Osteoblast (primary cell): ENCODE data around the gene ZRANB3. TPM values are rescaled to one million over a fixed set of nuclear protein-coding genes. Genes with fewer than 3 reads are reported as not detected.
A peak's percentile ranks its signal among the peaks of the same experiment; 100 is the strongest.

ENCODE experiments used
- DNase-seq: peaks from one replicate; pipeline ENCODE4 v3.0.0; 2011; ENCODE audit warnings: low spot score, mixed read lengths; ENCODE audit not compliant: insufficient read length; ENCODE audit errors: missing footprints
- H2AFZ ChIP-seq: 2 replicates; pipeline ENCODE4 v1.6.0; 2011; ENCODE audit warnings: mild to moderate bottlenecking, low read length
- H3K27ac ChIP-seq: 2 replicates; pipeline ENCODE4 v1.5.1; 2011; ENCODE audit warnings: mild to moderate bottlenecking, low read depth, low read length, moderate library complexity
- H3K27me3 ChIP-seq: 2 replicates; pipeline ENCODE4 v1.6.0; 2012; ENCODE audit warnings: mild to moderate bottlenecking, control low read depth, inconsistent platforms, low read length, moderate library complexity; ENCODE audit not compliant: insufficient read depth
- H3K36me3 ChIP-seq: 2 replicates; pipeline ENCODE4 v1.5.1; 2011; ENCODE audit warnings: mild to moderate bottlenecking, low read length, control low read depth, moderate library complexity; ENCODE audit not compliant: insufficient read depth
- H3K4me1 ChIP-seq: 2 replicates; pipeline ENCODE4 v1.5.1; 2011; ENCODE audit warnings: mild to moderate bottlenecking, low read length, control low read depth, moderate library complexity; ENCODE audit not compliant: insufficient read depth
- H3K4me2 ChIP-seq: 2 replicates; pipeline ENCODE4 v1.6.0; 2011; ENCODE audit warnings: mild to moderate bottlenecking, low read length; ENCODE audit not compliant: insufficient read depth
- H3K4me3 ChIP-seq: fragments of 200-600 bp; sonication (generic); 3 replicates; pipeline ENCODE4 v1.5.1; 2012; ENCODE audit warnings: mild to moderate bottlenecking, low read length, inconsistent platforms; ENCODE audit not compliant: insufficient read depth
- H3K79me2 ChIP-seq: 2 replicates; pipeline ENCODE4 v1.6.0; 2012; ENCODE audit warnings: mild to moderate bottlenecking, low read length, control low read depth, inconsistent platforms; ENCODE audit not compliant: insufficient read depth
- H3K9me3 ChIP-seq: 2 replicates; pipeline ENCODE4 v1.5.1; 2011; ENCODE audit warnings: low read depth, low read length, control low read depth
- H4K20me1 ChIP-seq: 2 replicates; pipeline ENCODE4 v1.6.0; 2012; ENCODE audit warnings: mild to moderate bottlenecking, low read length, control low read depth; ENCODE audit not compliant: insufficient read depth
- CTCF ChIP-seq: IDR thresholded peaks from 2 replicates; pipeline ENCODE4 v1.5.1; 2011; ENCODE audit warnings: mild to moderate bottlenecking, low read depth, low read length, moderate library complexity; ENCODE audit errors: extremely low read depth
- total RNA-seq: library from RNA; depleted of rRNA; stranded (reverse); fragments of >200 nt; gene quantifications from 2 replicates; pipeline ENCODE4 v1.2.3, GENCODE V29; 2012

Gene ZRANB3
- total RNA-seq, 1 donor: 9.0 TPM

- H3K27ac ChIP-seq: no peak overlapping the region
- H3K27me3 ChIP-seq: no peaks in the 10 kb centered on the region
- peak; percentile 23 for DNase-seq
- no peaks in the 10 kb centered on the region for H4K20me1 ChIP-seq
- TF ChIP-seq CTCF: no peak
- H3K36me3 ChIP-seq: no peaks in the 10 kb centered on the region
- H3K9me3 ChIP-seq: no peaks in the 10 kb centered on the region
- peaks cover 14% of the 10 kb centered on the region for H3K4me1 ChIP-seq
- no peak overlapping the region for H3K4me2 ChIP-seq
- H3K4me3 ChIP-seq: no peak overlapping the region
- no peak overlapping the region for H2AFZ ChIP-seq
- no peaks in the 10 kb centered on the region for H3K79me2 ChIP-seq
These were observed 300.9 kb downstream of the ZRANB3 start for GRCh38 chr2:135230150-135230549.

DNA sequence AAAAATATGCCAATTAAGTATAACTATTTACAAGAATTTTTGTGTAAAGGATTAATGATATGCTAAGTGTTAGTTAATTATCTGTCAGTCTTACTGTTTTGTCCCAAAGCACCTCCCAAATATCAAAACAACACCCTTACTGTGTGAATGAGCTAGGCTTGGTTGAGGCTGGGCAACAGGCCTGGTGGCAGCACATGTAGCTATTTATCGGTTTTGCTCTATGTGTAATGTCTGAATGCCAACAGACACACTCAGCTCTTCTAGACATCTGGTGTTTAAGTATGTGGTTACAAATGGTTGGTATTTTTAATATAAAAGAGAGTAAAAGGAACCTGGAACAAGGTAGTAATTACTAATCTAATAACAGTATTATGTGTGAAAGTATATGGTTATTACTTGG is 303.6 kb downstream of the ZRANB3 start:
- H2AFZ ChIP-seq: no peak overlapping the region
- peak overlapping the region; percentile 62 for H3K27ac ChIP-seq
- no peaks in the 10 kb centered on the region for H3K9me3 ChIP-seq
- H3K79me2 ChIP-seq: no peaks in the 10 kb centered on the region
- no peak overlapping the region for H3K4me2 ChIP-seq
- no peak for TF ChIP-seq CTCF
- peak; percentile 54 for DNase-seq
- no peak overlapping the region for H3K4me3 ChIP-seq
- no peaks in the 10 kb centered on the region for H3K27me3 ChIP-seq
- peaks cover 14% of the 10 kb centered on the region for H3K4me1 ChIP-seq
- H4K20me1 ChIP-seq: no peaks in the 10 kb centered on the region
- no peaks in the 10 kb centered on the region for H3K36me3 ChIP-seq

DNA sequence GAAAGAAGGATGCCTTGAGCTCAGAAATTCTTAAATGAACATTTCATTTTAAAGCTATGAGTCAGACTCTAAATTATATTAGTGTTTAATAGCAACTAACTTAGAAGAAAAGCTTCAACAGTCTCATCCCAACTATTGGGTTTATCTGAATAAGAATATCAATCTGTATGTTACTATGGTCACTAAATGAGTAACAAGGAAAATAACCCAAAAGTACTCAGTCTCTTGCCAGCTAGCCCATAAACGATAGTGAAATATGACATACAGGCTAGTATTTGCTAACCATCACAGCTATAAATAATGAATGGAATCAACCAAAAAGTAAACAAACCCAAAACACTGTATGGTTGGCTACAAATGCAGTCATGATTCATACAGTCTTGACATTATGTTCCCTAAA is 304.1 kb downstream of the ZRANB3 start:
- H3K36me3 ChIP-seq: no peaks in the 10 kb centered on the region
- H3K4me3 ChIP-seq: no peak overlapping the region
- no peaks in the 10 kb centered on the region for H3K27me3 ChIP-seq
- DNase-seq: no peak
- no peaks in the 10 kb centered on the region for H3K79me2 ChIP-seq
- H3K4me2 ChIP-seq: no peak overlapping the region
- TF ChIP-seq CTCF: no peak
- H3K9me3 ChIP-seq: no peaks in the 10 kb centered on the region
- H4K20me1 ChIP-seq: no peaks in the 10 kb centered on the region
- no peak overlapping the region for H2AFZ ChIP-seq
- H3K4me1 ChIP-seq: peaks cover 14% of the 10 kb centered on the region
- peak overlapping the region; percentile 62 for H3K27ac ChIP-seq

DNA sequence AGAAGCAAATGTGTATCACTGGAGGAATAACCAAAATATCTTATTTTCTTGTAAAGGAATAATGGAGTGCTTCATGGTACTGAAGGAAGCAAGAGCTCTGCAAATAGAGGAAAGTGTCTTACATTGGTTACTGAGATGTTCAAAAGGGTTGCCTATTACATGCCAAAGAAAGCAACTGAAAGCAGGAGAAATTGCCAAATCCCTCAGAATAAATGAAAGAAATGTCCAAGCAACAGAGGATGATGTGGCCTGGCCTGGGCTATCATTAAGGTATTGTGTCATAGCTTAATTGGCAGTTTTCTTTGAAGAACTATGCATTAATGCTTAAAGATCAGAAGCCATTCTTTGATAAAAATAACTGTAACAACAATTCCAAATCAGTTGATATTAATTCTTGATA is 305.2 kb downstream of the ZRANB3 start:
- Histone ChIP-seq H3K27ac (no peak overlapping the region), H3K4me3 (no peak overlapping the region), H3K27me3 (no peaks in the 10 kb centered on the region), H3K4me2 (no peak overlapping the region), H3K79me2 (no peaks in the 10 kb centered on the region), H3K36me3 (no peaks in the 10 kb centered on the region), H3K9me3 (no peaks in the 10 kb centered on the region), H4K20me1 (no peaks in the 10 kb centered on the region), H2AFZ (no peak overlapping the region), H3K4me1 (peaks cover 14% of the 10 kb centered on the region)
- DNase-seq: no peak
- TF ChIP-seq CTCF: no peak
